H9 (cell line): ENCODE measurements around the gene GPD2. TPM values are rescaled to one million over a fixed set of nuclear protein-coding genes. Genes with fewer than 3 reads are reported as not detected.

Source experiments
- DNase-seq: peaks from one replicate; pipeline ENCODE4 v3.0.0-alpha.2; 2017
- H2AFZ ChIP-seq: one replicate; pipeline ENCODE4 v1.6.1; 2013; ENCODE audit warnings: mild to moderate bottlenecking, low read length, control low read depth, moderate library complexity
- H2AK5ac ChIP-seq: 2 replicates; pipeline ENCODE4 v1.6.1; 2013; ENCODE audit warnings: low read length, control low read depth, mixed read lengths; ENCODE audit not compliant: insufficient read length
- H2BK120ac ChIP-seq: one replicate; pipeline ENCODE4 v1.6.1; 2013; ENCODE audit warnings: low read depth, mild to moderate bottlenecking, low read length, control low read depth, inconsistent platforms; ENCODE audit not compliant: poor library complexity, severe bottlenecking
- H2BK12ac ChIP-seq: 2 replicates; pipeline ENCODE4 v1.6.1; 2013; ENCODE audit warnings: low read length, control low read depth, mixed read lengths, low read depth; ENCODE audit not compliant: insufficient read length
- H2BK15ac ChIP-seq: 2 replicates; pipeline ENCODE4 v1.6.1; 2013; ENCODE audit warnings: low read depth, low read length, control low read depth
- H2BK20ac ChIP-seq: one replicate; pipeline ENCODE4 v1.6.1; 2013; ENCODE audit warnings: low read depth, mild to moderate bottlenecking, low read length, control low read depth, inconsistent platforms; ENCODE audit not compliant: poor library complexity, severe bottlenecking
- H2BK5ac ChIP-seq: 2 replicates; pipeline ENCODE4 v1.6.1; 2013; ENCODE audit warnings: low read length, control low read depth, mixed read lengths; ENCODE audit not compliant: insufficient read length
- H3K14ac ChIP-seq: 2 replicates; pipeline ENCODE4 v1.6.1; 2013; ENCODE audit warnings: low read length, control low read depth; ENCODE audit not compliant: insufficient read depth
- H3K18ac ChIP-seq: 2 replicates; pipeline ENCODE4 v1.6.1; 2013; ENCODE audit warnings: low read depth, mild to moderate bottlenecking, mixed read lengths, low read length, control low read depth; ENCODE audit not compliant: insufficient read length
- H3K23ac ChIP-seq: 2 replicates; pipeline ENCODE4 v1.6.1; 2013; ENCODE audit warnings: low read length, control low read depth, mixed read lengths, low read depth; ENCODE audit not compliant: insufficient read length
- H3K23me2 ChIP-seq: 2 replicates; pipeline ENCODE4 v1.6.1; 2013; ENCODE audit warnings: low read depth, mild to moderate bottlenecking, mixed read lengths, low read length, control low read depth; ENCODE audit not compliant: insufficient read length, poor library complexity, severe bottlenecking
- H3K27ac ChIP-seq: 2 replicates; pipeline ENCODE4 v1.5.1; 2013; ENCODE audit warnings: low read length, control low read depth, mixed read lengths, low read depth; ENCODE audit not compliant: insufficient read length
- H3K27me3 ChIP-seq: 2 replicates; pipeline ENCODE4 v1.6.1; 2013; ENCODE audit warnings: low read length, control low read depth, inconsistent platforms; ENCODE audit not compliant: insufficient read depth
- H3K4ac ChIP-seq: 2 replicates; pipeline ENCODE4 v1.6.1; 2013; ENCODE audit warnings: low read depth, mild to moderate bottlenecking, control low read depth, inconsistent platforms, low read length, moderate library complexity
- H3K4me1 ChIP-seq: 2 replicates; pipeline ENCODE4 v1.6.1; 2013; ENCODE audit warnings: low read length, control low read depth, inconsistent platforms; ENCODE audit not compliant: insufficient read depth
- H3K4me2 ChIP-seq: 2 replicates; pipeline ENCODE4 v1.6.1; 2013; ENCODE audit warnings: low read length, control low read depth, mixed read lengths; ENCODE audit not compliant: insufficient read length, insufficient read depth
- H3K56ac ChIP-seq: 2 replicates; pipeline ENCODE4 v1.6.1; 2013; ENCODE audit warnings: low read depth, mild to moderate bottlenecking, mixed read lengths, low read length, control low read depth; ENCODE audit not compliant: insufficient read length
- H3K79me1 ChIP-seq: 2 replicates; pipeline ENCODE4 v1.6.1; 2013; ENCODE audit warnings: low read depth, mild to moderate bottlenecking, moderate library complexity, low read length, control low read depth, inconsistent platforms; ENCODE audit not compliant: insufficient read depth, poor library complexity, severe bottlenecking
- H3K79me2 ChIP-seq: 2 replicates; pipeline ENCODE4 v1.6.1; 2013; ENCODE audit warnings: low read length, control low read depth, inconsistent platforms; ENCODE audit not compliant: insufficient read depth
- H3K9ac ChIP-seq: 2 replicates; pipeline ENCODE4 v1.6.1; 2013; ENCODE audit warnings: low read length, control low read depth, mixed read lengths; ENCODE audit not compliant: insufficient read length; ENCODE audit errors: extremely low read depth
- H3K9me3 ChIP-seq: one replicate; pipeline ENCODE4 v1.6.1; 2013; ENCODE audit warnings: low read depth, low read length, inconsistent platforms; ENCODE audit not compliant: control insufficient read depth
- H3T11ph ChIP-seq: one replicate; pipeline ENCODE4 v1.6.1; 2013; ENCODE audit warnings: mild to moderate bottlenecking, low read length, control low read depth, inconsistent platforms
- H4K20me1 ChIP-seq: one replicate; pipeline ENCODE4 v1.6.1; 2013; ENCODE audit not compliant: control insufficient read depth, insufficient read length, insufficient read depth
- H4K5ac ChIP-seq: 2 replicates; pipeline ENCODE4 v1.6.1; 2013; ENCODE audit warnings: low read depth, mild to moderate bottlenecking, mixed read lengths, low read length, control low read depth; ENCODE audit not compliant: insufficient read length
- H4K8ac ChIP-seq: replicated peaks from 2 replicates; pipeline ENCODE4 v1.6.1; 2013; ENCODE audit warnings: low read length, control low read depth, mixed read lengths, low read depth; ENCODE audit not compliant: insufficient read length
- H4K91ac ChIP-seq: 2 replicates; pipeline ENCODE4 v1.6.1; 2013; ENCODE audit warnings: low read depth, mild to moderate bottlenecking, moderate library complexity, mixed read lengths, low read length, control low read depth; ENCODE audit not compliant: insufficient read length
- H3K27ac Mint-ChIP-seq, 3 experiments: 2 replicates in 2 of 3; 3 replicates in 1 of 3; pipeline ENCODE4 v1.8.0; 2020 to 2021; ENCODE audit warnings: mixed read lengths in 3 of 3, mild to moderate bottlenecking in 1 of 3, moderate library complexity in 1 of 3
- H3K27me3 Mint-ChIP-seq: 2 replicates; pipeline ENCODE4 v1.8.0; 2021; ENCODE audit warnings: low read depth, mild to moderate bottlenecking, moderate library complexity, mixed read lengths
- H3K36me3 Mint-ChIP-seq, 3 experiments: 2 replicates in 2 of 3; 3 replicates in 1 of 3; pipeline ENCODE4 v1.8.0; 2020 to 2021; ENCODE audit warnings: low read depth in 3 of 3, mixed read lengths in 3 of 3; ENCODE audit not compliant: insufficient read depth in 1 of 3
- H3K4me1 Mint-ChIP-seq, 2 experiments: 2 replicates each; pipeline ENCODE4 v1.8.0; 2020; ENCODE audit warnings: mixed read lengths in 2 of 2
- H3K4me3 Mint-ChIP-seq, 2 experiments: 2 replicates in 1 of 2; 3 replicates in 1 of 2; pipeline ENCODE4 v1.8.0; 2020 to 2021; ENCODE audit warnings: mild to moderate bottlenecking in 2 of 2, mixed read lengths in 2 of 2, moderate library complexity in 1 of 2
- H3K9me3 Mint-ChIP-seq, 2 experiments: 2 replicates in 1 of 2; 3 replicates in 1 of 2; pipeline ENCODE4 v1.8.0; 2020; ENCODE audit warnings: mild to moderate bottlenecking in 2 of 2, mixed read lengths in 2 of 2, moderate library complexity in 1 of 2
- WGBS: extraction: QIAGEN DNeasy Blood & Tissue Kit; methylation state at CpG from one replicate; pipeline ENCODE4 v1.1.7; 2013; ENCODE audit warnings: missing lambda C conversion rate, low lambda C conversion rate, mixed read lengths; ENCODE audit not compliant: insufficient read length; ENCODE audit errors: extremely low coverage; 5-methylcytosine and 5-hydroxymethylcytosine counted together
- total RNA-seq: library from RNA; stranded (reverse); gene quantifications from 2 replicates; pipeline ENCODE4 v1.2.1, GENCODE V29; 2021
- TF ChIP-seq, protein P1 (sequence below): fragments of 200-600 bp; sonication (generic); conservative IDR thresholded peaks from 3 replicates; pipeline ENCODE4 v1.8.0; 2021; ENCODE audit warnings: antibody characterized with exemption, mild to moderate bottlenecking

Gene GPD2
- total RNA-seq, 1 experiment from 2014 or later, result 46.0 TPM

DNA sequence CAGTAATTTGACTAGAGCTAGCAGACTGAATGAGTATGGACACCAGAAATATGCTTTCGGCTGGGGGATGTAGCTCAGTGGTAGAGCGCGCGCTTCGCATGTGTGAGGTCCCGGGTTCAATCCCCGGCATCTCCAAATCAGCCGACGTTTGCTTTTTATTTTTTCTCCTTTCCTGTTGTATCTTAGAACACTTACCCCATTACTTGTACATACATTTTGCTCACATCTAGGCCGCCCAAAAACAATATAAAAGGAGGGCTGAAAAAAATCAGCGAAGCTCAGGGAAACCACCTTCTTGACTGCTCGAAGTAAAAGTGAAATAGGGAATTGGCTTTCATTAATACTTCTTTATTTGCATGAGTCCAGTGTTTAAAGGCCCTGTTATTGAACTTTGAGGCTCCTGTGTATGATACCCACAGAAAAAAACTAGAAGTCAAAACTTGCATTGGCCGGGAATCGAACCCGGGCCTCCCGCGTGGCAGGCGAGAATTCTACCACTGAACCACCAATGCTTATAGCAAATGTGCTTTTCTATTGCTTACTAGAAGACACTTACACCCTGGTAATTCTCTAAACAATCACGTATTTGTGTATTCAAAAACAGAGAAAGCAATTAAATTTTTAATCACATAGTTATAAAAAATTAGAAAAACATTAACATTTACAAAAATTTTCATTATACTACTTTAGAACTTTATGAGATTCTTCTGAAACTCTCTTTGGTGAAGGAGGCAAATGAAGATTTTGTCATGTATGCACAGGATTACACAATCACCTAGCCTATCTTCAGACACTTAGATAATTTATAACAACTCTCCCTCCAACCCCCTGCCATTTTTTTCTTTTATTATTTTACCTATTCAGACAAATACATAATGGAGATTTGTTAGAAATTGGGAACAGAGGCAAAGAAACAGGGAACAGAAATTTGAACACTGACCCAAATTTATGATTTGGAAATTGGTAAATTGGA lies 35.2 kb upstream of the GPD2 start:
- TF ChIP-seq, protein P1, sequence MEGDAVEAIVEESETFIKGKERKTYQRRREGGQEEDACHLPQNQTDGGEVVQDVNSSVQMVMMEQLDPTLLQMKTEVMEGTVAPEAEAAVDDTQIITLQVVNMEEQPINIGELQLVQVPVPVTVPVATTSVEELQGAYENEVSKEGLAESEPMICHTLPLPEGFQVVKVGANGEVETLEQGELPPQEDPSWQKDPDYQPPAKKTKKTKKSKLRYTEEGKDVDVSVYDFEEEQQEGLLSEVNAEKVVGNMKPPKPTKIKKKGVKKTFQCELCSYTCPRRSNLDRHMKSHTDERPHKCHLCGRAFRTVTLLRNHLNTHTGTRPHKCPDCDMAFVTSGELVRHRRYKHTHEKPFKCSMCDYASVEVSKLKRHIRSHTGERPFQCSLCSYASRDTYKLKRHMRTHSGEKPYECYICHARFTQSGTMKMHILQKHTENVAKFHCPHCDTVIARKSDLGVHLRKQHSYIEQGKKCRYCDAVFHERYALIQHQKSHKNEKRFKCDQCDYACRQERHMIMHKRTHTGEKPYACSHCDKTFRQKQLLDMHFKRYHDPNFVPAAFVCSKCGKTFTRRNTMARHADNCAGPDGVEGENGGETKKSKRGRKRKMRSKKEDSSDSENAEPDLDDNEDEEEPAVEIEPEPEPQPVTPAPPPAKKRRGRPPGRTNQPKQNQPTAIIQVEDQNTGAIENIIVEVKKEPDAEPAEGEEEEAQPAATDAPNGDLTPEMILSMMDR, result no peak
- Histone ChIP-seq H2BK120ac (no peak overlapping the region), H2AK5ac (no peak overlapping the region), H2AFZ (no peak overlapping the region), H4K8ac (no peak overlapping the region), H3T11ph (no peak overlapping the region), H3K4me1 (no peaks in the 10 kb centered on the region), H3K4me2 (peak overlapping the region; percentile 85), H3K79me2 (no peaks in the 10 kb centered on the region), H2BK5ac (no peak overlapping the region), H3K23ac (no peak overlapping the region), H3K9me3 (no peaks in the 10 kb centered on the region), H4K20me1 (no peaks in the 10 kb centered on the region), H3K27ac (no peak overlapping the region), H4K5ac (no peak overlapping the region), H2BK20ac (no peak overlapping the region), H2BK15ac (no peak overlapping the region), H3K27me3 (no peaks in the 10 kb centered on the region), H4K91ac (no peak overlapping the region), H3K18ac (no peak overlapping the region), H3K23me2 (peaks cover 13% of the 10 kb centered on the region), H3K79me1 (no peaks in the 10 kb centered on the region), H3K14ac (peak overlapping the region; percentile 5; the same call in 1 of the 2 replicates), H3K4ac (no peak overlapping the region), H3K9ac (peak overlapping the region; percentile 64), H2BK12ac (no peak overlapping the region), H3K56ac (no peak overlapping the region)
- Mint-ChIP-seq H3K4me1 (peaks cover 15 to 30% of the 10 kb centered on the region in 2 experiments), H3K27ac (peak overlapping the region in 2 of 3 experiments; percentile 89 to 95; a peak in 5 of 7 replicates), H3K36me3 (peaks cover 0 to 4% (median 0%) of the 10 kb centered on the region in 3 experiments; a peak in 1 of 7 replicates), H3K4me3 (peak overlapping the region; percentile 79 to 91), H3K27me3 (peaks cover 22% of the 10 kb centered on the region), H3K9me3 (peaks cover 0 to 4% of the 10 kb centered on the region in 2 experiments; a peak in 2 of 5 replicates)
- WGBS, result no CpG with 5 or more reads among the region's 19 CpGs
- peak; percentile 65 for DNase-seq
